Stimulated activated CD4-positive, alpha-beta T cell treated with anti-CD3 and anti-CD28 coated beads, Interleukin-2, amount 100 ng/mL, for 4 hours (primary cell): ENCODE data around the gene PCBP3.
"Not testable (repeated sequence)": the region's sequence is repeated elsewhere in the genome, so short reads cannot be mapped to it uniquely, and the experiment has no call there.

Experiments used
- DNase-seq: peaks from one replicate; pipeline ENCODE4 v3.0.0-alpha.2; 2020; ENCODE audit warnings: low read depth

The PCBP3 gene

GRCh38 chr21:45845770-45846090, 202.2 kb downstream of the PCBP3 start:
- no peak for DNase-seq

GRCh38 chr21:45846373-45847160, 203.0 kb downstream of the PCBP3 start:
- DNase-seq = no peak

- DNase-seq = no peak
Measured at GRCh38 chr21:45847870-45848269, 204.3 kb downstream of the PCBP3 start.

GRCh38 chr21:45848331-45848730, 204.8 kb downstream of the PCBP3 start:
- DNase-seq = no peak

GRCh38 chr21:45848805-45849204, 205.3 kb downstream of the PCBP3 start:
- DNase-seq = no peak

GRCh38 chr21:45849651-45850050, 206.1 kb downstream of the PCBP3 start:
- DNase-seq = no peak

- DNase-seq = no peak
Measured at GRCh38 chr21:45850181-45850580, 206.7 kb downstream of the PCBP3 start.

GRCh38 chr21:45852386-45852785, 208.9 kb downstream of the PCBP3 start:
- DNase-seq = not testable (repeated sequence)

GRCh38 chr21:45852886-45853400, 209.4 kb downstream of the PCBP3 start:
- no peak for DNase-seq

GRCh38 chr21:45853703-45854342, 210.3 kb downstream of the PCBP3 start:
- DNase-seq = no peak

GRCh38 chr21:45854690-45855247, 211.2 kb downstream of the PCBP3 start:
- DNase-seq = no peak

- no peak for DNase-seq
Measured at GRCh38 chr21:45855248-45855811, 211.8 kb downstream of the PCBP3 start.

- no peak for DNase-seq
Measured at GRCh38 chr21:45856442-45856841, 212.9 kb downstream of the PCBP3 start.

- no peak for DNase-seq
Measured at GRCh38 chr21:45856906-45857305, 213.4 kb downstream of the PCBP3 start.

GRCh38 chr21:45857761-45858160, 214.2 kb downstream of the PCBP3 start:
- DNase-seq = no peak

GRCh38 chr21:45858180-45858579, 214.7 kb downstream of the PCBP3 start:
- no peak for DNase-seq

GRCh38 chr21:45859041-45859761, 215.7 kb downstream of the PCBP3 start:
- no peak for DNase-seq

GRCh38 chr21:45859762-45860357, 216.3 kb downstream of the PCBP3 start:
- DNase-seq = no peak

GRCh38 chr21:45860493-45861155, 217.1 kb downstream of the PCBP3 start:
- no peak for DNase-seq

- DNase-seq = no peak
Measured at GRCh38 chr21:45861156-45861870, 217.8 kb downstream of the PCBP3 start.
